ENCODE results near the gene NT5DC1. TPM values are rescaled to one million over a fixed set of nuclear protein-coding genes. Genes with fewer than 3 reads are reported as not detected.
A peak's percentile ranks its signal among the peaks of the same experiment; 100 is the strongest.

The NT5DC1 gene
- total RNA-seq, 6 experiments from 2014 or later: 24.8 to 35.3 (median 31.9) TPM

GRCh38 chr6:116215414-116215813 lies 114.8 kb downstream of the NT5DC1 start:
- Mint-ChIP-seq H3K27ac (peak overlapping the region; percentile 68), H3K4me1 (ENCODE audit: low read depth) (peaks cover 54% of the 10 kb centered on the region), H3K4me3 (no peak overlapping the region), H3K27me3 (ENCODE audit: insufficient read depth) (no peaks in the 10 kb centered on the region), H3K9me3 (no peaks in the 10 kb centered on the region), H3K36me3 (ENCODE audit: low read depth) (no peaks in the 10 kb centered on the region)
- no peak for TF ChIP-seq CTCF (IDR thresholded peaks at IDR 0.05)
- DNase-seq: peak; percentile 18

GRCh38 chr6:116217069-116217468 lies 116.4 kb downstream of the NT5DC1 start:
- Mint-ChIP-seq H3K4me3 (no peak overlapping the region), H3K36me3 (ENCODE audit: low read depth) (no peaks in the 10 kb centered on the region), H3K9me3 (no peaks in the 10 kb centered on the region), H3K27ac (peak overlapping the region; percentile 62; the same call in 1 of the 2 replicates), H3K27me3 (ENCODE audit: insufficient read depth) (no peaks in the 10 kb centered on the region), H3K4me1 (ENCODE audit: low read depth) (peaks cover 61% of the 10 kb centered on the region)
- TF ChIP-seq CTCF (IDR thresholded peaks at IDR 0.05): peak; percentile 83
- DNase-seq: peak; percentile 60

GRCh38 chr6:116218172-116218633 lies 117.5 kb downstream of the NT5DC1 start:
- peak; percentile 43 for DNase-seq
- Mint-ChIP-seq H3K27ac (peak overlapping the region; percentile 33; the same call in 1 of the 2 replicates), H3K9me3 (no peaks in the 10 kb centered on the region), H3K4me3 (no peak overlapping the region), H3K36me3 (ENCODE audit: low read depth) (no peaks in the 10 kb centered on the region), H3K27me3 (ENCODE audit: insufficient read depth) (no peaks in the 10 kb centered on the region), H3K4me1 (ENCODE audit: low read depth) (peaks cover 66% of the 10 kb centered on the region)
- peak; percentile 85 for TF ChIP-seq CTCF (IDR thresholded peaks at IDR 0.05)

GRCh38 chr6:116218866-116219265 lies 118.2 kb downstream of the NT5DC1 start:
- H3K4me1 Mint-ChIP-seq (ENCODE audit: low read depth): peaks cover 66% of the 10 kb centered on the region
- H3K27me3 Mint-ChIP-seq (ENCODE audit: insufficient read depth): no peaks in the 10 kb centered on the region
- peak overlapping the region; percentile 42 for H3K27ac Mint-ChIP-seq
- no peak overlapping the region for H3K4me3 Mint-ChIP-seq
- H3K9me3 Mint-ChIP-seq: no peaks in the 10 kb centered on the region
- no peak for TF ChIP-seq CTCF (IDR thresholded peaks at IDR 0.05)
- no peaks in the 10 kb centered on the region for H3K36me3 Mint-ChIP-seq (ENCODE audit: low read depth)
- DNase-seq: no peak

- DNase-seq: peak; percentile 30
- Mint-ChIP-seq H3K9me3 (no peaks in the 10 kb centered on the region), H3K36me3 (ENCODE audit: low read depth) (no peaks in the 10 kb centered on the region), H3K4me1 (ENCODE audit: low read depth) (peaks cover 55% of the 10 kb centered on the region), H3K27ac (peak overlapping the region; percentile 56; the same call in 1 of the 2 replicates), H3K4me3 (no peak overlapping the region), H3K27me3 (ENCODE audit: insufficient read depth) (no peaks in the 10 kb centered on the region)
- TF ChIP-seq CTCF (IDR thresholded peaks at IDR 0.05): no peak
Observed at GRCh38 chr6:116221067-116221466, 120.4 kb downstream of the NT5DC1 start.

GRCh38 chr6:116221911-116222310 lies 121.3 kb downstream of the NT5DC1 start:
- Mint-ChIP-seq H3K36me3 (ENCODE audit: low read depth) (no peaks in the 10 kb centered on the region), H3K27me3 (ENCODE audit: insufficient read depth) (no peaks in the 10 kb centered on the region)
- DNase-seq: no peak

More at GRCh38 chr6:116221911-116222310, 121.3 kb downstream of the NT5DC1 start:
- Mint-ChIP-seq H3K9me3 (no peaks in the 10 kb centered on the region), H3K4me1 (ENCODE audit: low read depth) (peaks cover 52% of the 10 kb centered on the region), H3K4me3 (no peak overlapping the region), H3K27ac (no peak overlapping the region)
- TF ChIP-seq CTCF (IDR thresholded peaks at IDR 0.05): no peak
